Body of pancreas (tissue), 4 donors: ENCODE data around the gene FAM83F. TPM values are rescaled to one million over a fixed set of nuclear protein-coding genes. Genes with fewer than 3 reads are reported as not detected.

Experiments used
- ATAC-seq: fragments of 150-250 bp; one replicate; pipeline ENCODE4 v1.9.1; 2016
- DNase-seq, 4 donors: peaks; one replicate each; pipeline ENCODE4 v3.0.0-alpha.2; 2019
- H3K27ac ChIP-seq, 4 donors: fragments of 200-600 bp; sonication (generic); 1 replicate in 3 of 4; 2 replicates in 1 of 4; pipeline versions ENCODE4 v1.5.1 to v1.6.1; 2016 to 2019; ENCODE audit warnings: mild to moderate bottlenecking in 1 of 4, mixed read lengths in 1 of 4, moderate library complexity in 1 of 4
- H3K27me3 ChIP-seq, 2 donors: fragments of 200-600 bp; sonication (generic); one replicate each; pipeline ENCODE4 v1.6.0; 2016; ENCODE audit warnings: mild to moderate bottlenecking in 1 of 2
- H3K36me3 ChIP-seq, 2 donors: fragments of 200-600 bp; sonication (generic); replicated peaks in 1 of 2; 2 replicates each; pipeline ENCODE4 v1.5.1; 2016; ENCODE audit warnings: low read depth in 2 of 2; ENCODE audit not compliant: insufficient read depth in 1 of 2
- H3K4me1 ChIP-seq: fragments of 200-600 bp; sonication (generic); one replicate; pipeline ENCODE4 v1.6.0; 2016
- H3K4me3 ChIP-seq, 2 donors: fragments of 200-600 bp; sonication (generic); 1 replicate in 1 of 2; 2 replicates in 1 of 2; pipeline ENCODE4 v1.5.1; 2016 to 2019
- H3K9me3 ChIP-seq, 3 donors: fragments of 200-600 bp; sonication (generic); 1 replicate in 2 of 3; 2 replicates in 1 of 3; pipeline ENCODE4 v1.5.1; 2016
- POLR2A ChIP-seq, 3 donors: fragments of 450-650 bp; IDR thresholded peaks; one replicate each; pipeline ENCODE4 v1.6.1; 2016; ENCODE audit warnings: antibody characterized with exemption in 3 of 3, mild to moderate bottlenecking in 2 of 3
- WGBS, 2 donors: methylation state at CpG; one replicate each; pipeline ENCODE4 v1.1.5; 2017; 5-methylcytosine and 5-hydroxymethylcytosine counted together
- intact Hi-C: fragments of 100-400 bp; cut with DNase I; formaldehyde crosslinking; loops from one replicate; pipeline ENCODE4 v1.15.1; 2023
- total RNA-seq, 2 donors: library from RNA; depleted of rRNA; stranded (reverse); fragments of >200 nt; gene quantifications; one replicate each; pipeline ENCODE4 v1.1.0, GENCODE V29; 2016
- TF ChIP-seq, protein P1 (sequence below), 7 experiments: fragments of 450-650 bp in 4 of 7; fragments of 200-600 bp in 3 of 7; sonication (generic) in 3 of 7; IDR thresholded peaks; one replicate each; pipeline ENCODE4 v1.5.1; 2016 to 2019; ENCODE audit warnings: antibody characterized with exemption in 7 of 7

FAM83F gene
- total RNA-seq, 2 donors from 2014 or later: 8.9 to 9.1 TPM

DNA sequence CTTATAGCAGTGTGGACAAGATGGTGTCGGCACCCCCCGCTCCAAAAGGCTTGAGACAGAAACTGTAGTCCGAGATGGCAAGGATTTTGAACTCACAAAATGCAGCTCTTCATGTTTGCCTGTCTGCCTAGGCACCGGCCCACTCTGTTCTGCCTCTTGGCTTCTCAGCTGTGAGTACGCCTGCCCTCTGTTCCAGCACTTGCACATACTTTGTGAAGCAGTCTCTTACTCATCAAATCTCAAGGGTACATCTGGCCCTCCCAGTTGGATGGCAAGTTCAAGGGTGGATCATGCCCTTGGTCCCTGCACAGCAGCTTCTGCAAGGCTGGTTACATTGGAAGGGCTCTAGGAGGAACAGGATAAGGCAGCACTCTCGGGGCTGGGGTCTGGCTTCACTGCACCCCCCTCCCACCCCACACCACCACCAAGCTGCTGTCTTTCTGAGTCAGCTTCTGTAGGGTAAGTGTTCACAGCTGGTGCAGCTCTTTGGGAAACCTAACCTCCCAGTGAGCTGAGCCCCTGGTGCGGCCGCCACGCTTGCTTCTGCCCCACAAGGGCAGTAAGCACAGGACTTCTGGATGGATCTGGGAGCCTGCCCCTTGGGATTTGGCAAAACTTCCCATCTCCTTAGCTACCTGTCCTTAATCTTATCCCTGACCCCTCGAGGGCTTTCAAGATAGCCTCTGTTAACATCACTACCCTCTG is 37.2 kb downstream of the FAM83F start:
- 84 to 93% methylated on average over 10 of the region's 10 CpGs for WGBS, 2 donors
- H3K4me3 ChIP-seq: no peak overlapping the region
- DNase-seq (no peak), ATAC-seq (no peak)
- no peaks in the 10 kb centered on the region for H3K4me1 ChIP-seq
- TF ChIP-seq, protein P1, sequence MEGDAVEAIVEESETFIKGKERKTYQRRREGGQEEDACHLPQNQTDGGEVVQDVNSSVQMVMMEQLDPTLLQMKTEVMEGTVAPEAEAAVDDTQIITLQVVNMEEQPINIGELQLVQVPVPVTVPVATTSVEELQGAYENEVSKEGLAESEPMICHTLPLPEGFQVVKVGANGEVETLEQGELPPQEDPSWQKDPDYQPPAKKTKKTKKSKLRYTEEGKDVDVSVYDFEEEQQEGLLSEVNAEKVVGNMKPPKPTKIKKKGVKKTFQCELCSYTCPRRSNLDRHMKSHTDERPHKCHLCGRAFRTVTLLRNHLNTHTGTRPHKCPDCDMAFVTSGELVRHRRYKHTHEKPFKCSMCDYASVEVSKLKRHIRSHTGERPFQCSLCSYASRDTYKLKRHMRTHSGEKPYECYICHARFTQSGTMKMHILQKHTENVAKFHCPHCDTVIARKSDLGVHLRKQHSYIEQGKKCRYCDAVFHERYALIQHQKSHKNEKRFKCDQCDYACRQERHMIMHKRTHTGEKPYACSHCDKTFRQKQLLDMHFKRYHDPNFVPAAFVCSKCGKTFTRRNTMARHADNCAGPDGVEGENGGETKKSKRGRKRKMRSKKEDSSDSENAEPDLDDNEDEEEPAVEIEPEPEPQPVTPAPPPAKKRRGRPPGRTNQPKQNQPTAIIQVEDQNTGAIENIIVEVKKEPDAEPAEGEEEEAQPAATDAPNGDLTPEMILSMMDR (IDR thresholded peaks at IDR 0.05): no peak
- TF ChIP-seq POLR2A (IDR thresholded peaks at IDR 0.05): no peak
- H3K27me3 ChIP-seq: no peaks in the 10 kb centered on the region
- intact Hi-C loops: loop anchor here (5.0 kb wide), 1 partner anchor 495 kb away; no protein-coding TSS in a partner anchor
- H3K27ac ChIP-seq: no peak overlapping the region
- H3K36me3 ChIP-seq: peaks cover 0 to 2% of the 10 kb centered on the region in 2 donors
- H3K9me3 ChIP-seq: no peaks in the 10 kb centered on the region

DNA sequence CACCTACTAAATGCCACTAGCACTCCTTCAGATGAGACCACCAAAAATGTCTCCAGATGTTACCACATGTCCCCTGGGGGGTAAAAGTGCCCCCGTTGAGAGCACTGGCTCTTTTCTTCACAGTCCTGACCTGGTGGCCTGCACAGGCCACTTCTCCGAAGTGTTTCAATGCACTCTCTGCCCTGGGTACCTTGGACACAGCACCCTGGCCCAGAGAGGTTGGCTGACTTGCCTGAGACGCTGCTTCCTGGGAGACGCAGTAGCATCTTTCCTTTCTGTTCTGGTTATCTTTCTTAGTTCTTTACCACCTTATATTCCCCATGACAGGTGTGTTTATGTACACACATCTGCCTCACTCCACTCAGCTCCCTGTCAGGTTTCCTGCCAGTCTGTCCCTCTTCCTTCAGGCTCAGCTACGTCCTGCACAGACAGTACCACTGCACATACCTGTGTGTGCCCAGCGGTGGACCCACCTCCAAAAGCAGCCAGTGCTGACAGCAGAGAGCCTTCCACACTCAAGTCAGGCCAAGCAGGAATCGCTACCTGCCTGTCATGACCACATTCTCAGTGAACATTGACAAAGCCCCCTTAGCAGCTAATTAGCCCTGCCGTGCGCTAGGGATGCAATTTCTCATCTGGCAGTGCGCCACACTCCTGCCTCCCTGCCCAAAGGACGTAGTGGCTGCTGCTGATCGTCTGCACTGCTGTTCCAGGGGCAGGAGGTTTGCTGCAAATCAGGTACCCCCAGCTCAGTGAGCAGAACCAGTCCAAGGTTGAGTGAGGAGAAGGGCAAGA is 39.0 kb downstream of the FAM83F start:
- intact Hi-C loops: loop anchor here (5.0 kb wide), 1 partner anchor 496 kb away; no protein-coding TSS in a partner anchor
- Histone ChIP-seq H3K4me3 (no peak overlapping the region), H3K36me3 (peaks cover 0 to 2% of the 10 kb centered on the region in 2 donors), H3K9me3 (no peaks in the 10 kb centered on the region), H3K4me1 (no peaks in the 10 kb centered on the region), H3K27me3 (no peaks in the 10 kb centered on the region), H3K27ac (no peak overlapping the region)
- 70 to 92% methylated on average over 7 to 12 of the region's 12 CpGs for WGBS, 2 donors
- no peak for ATAC-seq
- no peak for DNase-seq
- TF ChIP-seq POLR2A (IDR thresholded peaks at IDR 0.05): no peak
- TF ChIP-seq, protein P1 (IDR thresholded peaks at IDR 0.05): no peak

DNA sequence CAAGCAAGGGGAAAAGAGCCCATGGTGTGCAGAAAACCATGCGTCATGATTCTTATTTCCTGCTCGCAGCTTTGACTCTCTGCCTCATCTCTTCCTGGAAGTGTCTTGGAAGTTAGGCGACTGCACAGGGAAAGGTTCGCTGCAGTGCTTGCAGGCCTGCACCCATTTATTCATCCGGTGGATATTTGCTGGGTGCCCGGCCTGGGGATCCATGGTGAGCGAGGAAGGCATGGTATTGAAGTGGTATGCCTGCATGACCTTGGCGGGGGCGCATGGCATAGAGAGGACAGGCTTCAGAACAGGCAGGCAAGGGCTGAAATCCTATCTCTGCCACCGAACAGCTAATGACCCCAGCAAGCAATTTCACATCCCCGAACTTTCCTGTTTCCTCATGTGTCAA is 40.6 kb downstream of the FAM83F start:
- ATAC-seq (no peak), DNase-seq (no peak)
- Histone ChIP-seq H3K4me3 (no peak overlapping the region), H3K27me3 (no peaks in the 10 kb centered on the region), H3K36me3 (no peaks in the 10 kb centered on the region), H3K4me1 (peaks cover 4% of the 10 kb centered on the region), H3K27ac (no peak overlapping the region), H3K9me3 (no peaks in the 10 kb centered on the region)
- intact Hi-C loops: no loop called here
- 84 to 94% methylated on average over 11 of the region's 11 CpGs for WGBS, 2 donors
- TF ChIP-seq, protein P1 (IDR thresholded peaks at IDR 0.05): no peak
- no peak for TF ChIP-seq POLR2A (IDR thresholded peaks at IDR 0.05)

DNA sequence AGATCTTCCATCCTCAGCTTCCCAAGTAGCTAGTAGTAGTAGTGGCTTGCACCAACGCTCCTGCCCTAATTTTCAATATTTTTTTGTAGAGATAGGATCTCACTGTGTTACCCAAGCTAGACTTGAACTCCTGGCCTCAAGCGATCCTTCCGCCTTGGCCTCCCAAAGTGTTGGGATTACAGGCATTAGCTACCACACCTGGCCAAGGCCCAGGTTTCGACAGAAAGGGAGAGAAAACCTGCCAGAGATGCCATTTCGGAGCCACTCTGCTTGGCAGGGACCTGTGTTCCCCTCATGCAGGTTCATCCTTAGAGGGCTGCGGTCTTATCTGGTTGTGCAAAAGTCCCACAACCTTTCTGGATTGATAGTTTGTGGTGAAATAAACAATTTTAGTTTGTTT is 41.4 kb downstream of the FAM83F start:
- Histone ChIP-seq H3K9me3 (no peaks in the 10 kb centered on the region), H3K4me1 (peaks cover 12% of the 10 kb centered on the region), H3K36me3 (no peaks in the 10 kb centered on the region), H3K27ac (no peak overlapping the region), H3K27me3 (no peaks in the 10 kb centered on the region), H3K4me3 (no peak overlapping the region)
- WGBS, 2 donors: 70 to 75% methylated on average over 6 of the region's 6 CpGs
- DNase-seq: no peak
- intact Hi-C loops: no loop called here
- no peak for ATAC-seq
- TF ChIP-seq POLR2A (IDR thresholded peaks at IDR 0.05): no peak
- TF ChIP-seq, protein P1 (IDR thresholded peaks at IDR 0.05): no peak
